NCI-H187 treated with DMSO at 0.1 percent for 48 hours (cell line): ENCODE measurements around the gene SERHL2.
"Not testable (repeated sequence)": the region's sequence is repeated elsewhere in the genome, so short reads cannot be mapped to it uniquely, and the experiment has no call there.

ENCODE experiments used
- DNase-seq: peaks from one replicate; lab custom pipeline; 2025; lab: John Stamatoyannopoulos, UW

The SERHL2 gene

DNA sequence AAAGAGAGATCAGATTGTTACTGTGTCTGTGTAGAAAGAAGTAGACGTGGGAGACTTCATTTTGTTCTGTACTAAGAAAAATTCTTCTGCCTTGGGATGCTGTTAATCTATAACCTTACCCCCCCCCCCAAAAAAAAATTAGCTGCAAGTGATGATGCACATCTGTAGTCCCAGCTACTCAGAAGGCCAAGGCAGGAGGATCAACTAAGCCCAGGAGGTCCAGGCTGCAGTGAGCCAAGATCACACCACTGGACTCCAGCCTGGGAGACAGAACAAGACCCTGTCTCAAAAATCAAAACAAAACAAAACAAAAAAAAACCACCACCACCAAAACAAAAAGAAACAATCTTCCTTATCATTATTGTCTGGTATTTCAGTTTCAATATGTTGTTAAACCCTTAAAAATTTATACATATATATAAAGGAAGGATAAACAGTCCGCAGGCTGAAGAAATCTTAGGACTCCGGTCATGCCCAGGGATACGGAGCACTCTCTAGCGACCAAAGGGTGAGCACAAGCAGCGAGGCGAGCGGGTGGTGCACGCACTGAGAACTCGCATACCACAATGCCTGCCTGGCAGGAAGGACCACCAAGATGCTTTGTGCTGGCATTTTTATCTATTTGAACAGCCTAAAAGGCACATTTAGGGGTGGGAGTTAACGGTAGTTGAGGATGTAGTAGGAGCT, 54.5 kb downstream of the SERHL2 start:
- no peak for DNase-seq

DNA sequence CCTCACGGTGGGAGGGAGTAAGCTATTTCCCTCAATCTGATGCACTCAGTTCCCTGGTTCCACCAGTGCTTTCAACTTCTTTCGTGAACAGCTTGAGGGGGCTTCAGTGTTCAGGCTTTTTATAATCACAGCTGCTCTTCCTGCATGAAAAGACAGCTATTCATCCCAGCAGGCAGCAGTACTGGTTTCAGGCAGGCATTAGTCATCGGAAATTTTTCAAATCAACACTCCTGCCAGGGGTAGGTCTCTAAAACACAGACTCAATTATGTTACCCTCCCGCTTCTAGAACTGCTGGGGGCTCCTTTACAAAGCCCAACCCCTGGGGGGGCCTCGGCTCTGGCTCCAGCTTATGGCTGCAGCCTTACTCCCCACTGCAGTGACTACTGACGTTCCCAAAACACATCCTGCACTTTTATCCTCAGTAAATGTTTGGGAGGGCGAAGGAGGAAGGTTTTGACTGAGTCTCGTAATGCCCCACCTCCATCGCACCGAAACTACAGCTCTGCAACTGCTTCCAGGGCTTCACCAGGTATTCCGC, 55.1 kb downstream of the SERHL2 start:
- no peak for DNase-seq

DNA sequence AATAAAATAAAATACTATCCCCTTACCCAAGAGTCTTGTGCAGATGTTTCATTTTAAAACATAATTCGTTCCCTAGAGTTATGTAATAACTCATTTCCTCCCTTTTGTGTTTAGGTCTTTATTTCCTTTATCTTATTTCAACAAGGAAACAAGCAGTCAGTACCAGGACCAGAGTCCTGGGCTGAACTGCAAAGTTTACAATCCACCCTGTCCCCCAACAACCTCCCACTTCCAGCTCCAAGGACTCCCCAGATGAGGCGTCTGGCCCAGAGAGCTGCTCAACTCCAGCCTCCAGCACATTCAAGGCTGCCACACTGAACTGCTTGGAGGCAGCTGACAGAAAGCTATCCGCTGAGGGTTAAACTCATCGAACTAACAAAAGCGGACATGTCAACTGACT, 56.4 kb downstream of the SERHL2 start:
- no peak for DNase-seq

DNA sequence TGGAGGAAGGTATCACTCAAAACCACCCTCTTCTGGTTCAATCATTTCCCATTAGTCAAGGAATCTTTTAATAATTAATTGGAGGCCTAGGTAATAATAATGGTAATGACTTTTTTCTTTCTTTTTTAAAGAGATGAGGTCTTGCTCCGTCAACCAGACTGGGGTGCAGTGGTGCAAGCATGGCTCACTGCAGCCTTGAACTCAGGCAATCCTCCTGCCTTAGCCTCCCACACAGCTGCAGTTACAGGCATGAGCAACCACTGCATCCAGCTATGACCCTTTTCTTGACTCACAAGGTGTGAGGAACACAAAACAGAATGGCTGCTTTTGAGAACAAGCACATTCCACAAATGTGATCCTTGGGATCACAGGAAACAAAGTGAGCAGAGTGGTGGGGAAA, 57.3 kb downstream of the SERHL2 start:
- no peak for DNase-seq

DNA sequence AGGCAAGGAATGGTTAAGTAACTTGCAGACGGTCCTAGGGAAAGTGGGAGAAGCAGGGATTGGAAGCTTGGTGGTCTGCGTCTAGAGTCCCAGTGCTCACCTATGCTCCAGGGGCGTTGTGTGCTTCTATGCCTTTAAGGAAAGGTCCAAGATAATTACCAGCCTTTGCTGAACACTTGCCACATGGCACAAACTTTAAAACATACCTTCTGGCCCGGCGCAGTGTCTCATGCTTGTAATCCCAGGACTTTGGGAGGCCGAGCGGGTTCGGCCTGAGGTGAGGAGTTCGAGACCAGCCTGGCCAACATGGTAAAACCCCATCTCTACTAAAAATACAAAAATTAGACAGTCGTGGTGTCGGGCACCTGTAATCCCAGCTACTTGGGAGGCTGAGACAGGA, 58.6 kb downstream of the SERHL2 start:
- no peak for DNase-seq

DNA sequence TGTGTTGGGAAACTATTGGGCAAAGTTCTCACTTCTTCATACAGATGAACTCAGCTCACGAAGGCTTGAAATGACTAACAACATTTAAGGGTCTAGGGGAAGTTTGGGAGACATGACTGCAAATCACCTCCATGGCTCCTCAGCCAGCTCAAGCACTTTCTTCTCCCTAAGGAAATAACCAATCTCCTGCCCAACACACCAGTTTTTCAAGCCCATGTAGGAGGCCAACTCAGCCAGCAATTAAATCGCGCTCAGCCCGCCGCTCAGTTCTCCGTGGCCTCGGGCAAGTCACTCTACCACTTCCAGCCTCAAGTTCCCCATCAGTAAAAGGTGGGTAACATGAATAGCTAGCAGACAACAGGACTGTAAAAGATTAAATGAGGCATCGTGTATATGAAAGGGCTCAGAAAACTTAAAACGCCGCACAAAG, 60.1 kb downstream of the SERHL2 start:
- DNase-seq: no peak

DNA sequence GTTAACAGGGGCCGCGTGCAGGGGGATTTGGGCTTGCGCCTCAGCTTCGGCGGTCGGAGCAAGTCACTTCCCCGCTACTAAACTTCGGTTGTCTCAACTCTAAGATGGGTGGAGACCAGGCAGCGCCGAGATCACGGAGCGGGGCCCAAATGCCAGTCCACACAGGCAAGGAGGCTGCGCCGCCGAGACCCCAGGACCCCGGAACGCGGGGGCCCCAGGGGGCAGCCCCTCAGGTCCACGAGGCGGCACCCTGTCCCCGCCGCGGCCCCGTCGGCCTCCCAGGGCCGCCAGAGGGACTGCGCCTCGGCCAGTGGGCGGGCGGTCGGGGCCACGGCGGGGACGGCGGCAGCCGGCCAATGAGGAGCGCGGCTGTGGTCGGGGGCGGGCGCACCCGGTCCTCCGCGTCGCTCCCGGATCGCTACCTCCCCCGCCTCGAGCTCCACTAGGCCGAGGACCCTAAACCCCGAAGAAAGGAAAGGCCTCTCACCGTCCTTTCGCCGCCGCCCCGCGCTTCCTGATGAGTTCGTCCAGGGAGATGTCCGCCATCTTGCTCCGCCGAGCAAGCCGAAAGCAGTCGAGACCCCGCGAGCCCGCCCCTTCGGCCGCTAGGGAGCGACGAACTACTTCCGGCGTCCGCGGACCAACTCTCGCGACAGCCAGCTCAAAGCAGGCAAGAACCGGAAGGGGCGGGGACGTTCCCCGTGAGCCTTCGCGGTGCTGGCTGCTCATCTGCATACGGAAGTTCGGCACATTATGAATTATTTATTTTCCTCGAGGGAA, 60.7 kb downstream of the SERHL2 start, which contains the start of gene POLDIP3:
Gene POLDIP3 (minus strand): TSS at position 572 of the 780 bp plus-strand sequence. CDS start 26 bp downstream, at position 546.
- peak; percentile 39 for DNase-seq

DNA sequence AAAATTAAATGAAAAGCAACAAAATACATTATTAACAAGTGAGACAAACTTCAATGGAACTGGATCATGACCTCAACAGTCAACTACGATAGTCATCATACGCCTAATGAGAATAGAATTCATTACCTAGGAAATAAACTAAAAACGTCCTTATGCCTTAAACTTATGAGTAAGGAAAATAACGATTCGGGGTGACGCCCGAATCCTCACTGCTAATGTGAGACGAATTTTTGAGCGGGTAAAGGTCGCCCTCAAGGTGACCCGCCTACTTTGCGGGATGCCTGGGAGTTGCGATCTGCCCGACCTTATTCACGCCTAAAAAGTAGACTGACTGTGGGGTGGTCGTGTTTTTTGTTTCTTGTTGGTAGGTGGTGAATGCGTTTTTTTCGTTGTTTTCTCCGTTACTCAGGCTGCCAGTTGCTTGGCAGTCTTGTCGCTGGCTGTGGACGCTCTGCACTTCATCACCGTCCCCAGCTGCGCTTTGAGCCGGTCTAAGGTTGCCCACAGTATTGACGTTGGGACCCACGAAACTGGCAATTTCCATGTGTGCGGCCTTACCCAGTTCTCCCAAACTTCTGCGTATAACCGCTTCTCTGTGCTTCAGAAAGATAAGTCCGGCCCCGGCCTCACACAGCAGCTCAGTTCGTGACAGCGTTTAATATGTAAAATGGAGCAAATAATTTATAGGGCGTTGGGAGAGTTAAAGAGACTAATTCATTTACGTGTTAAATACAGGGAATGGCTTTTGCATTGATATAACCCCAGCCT, 61.5 kb downstream of the SERHL2 start:
- no peak for DNase-seq

DNA sequence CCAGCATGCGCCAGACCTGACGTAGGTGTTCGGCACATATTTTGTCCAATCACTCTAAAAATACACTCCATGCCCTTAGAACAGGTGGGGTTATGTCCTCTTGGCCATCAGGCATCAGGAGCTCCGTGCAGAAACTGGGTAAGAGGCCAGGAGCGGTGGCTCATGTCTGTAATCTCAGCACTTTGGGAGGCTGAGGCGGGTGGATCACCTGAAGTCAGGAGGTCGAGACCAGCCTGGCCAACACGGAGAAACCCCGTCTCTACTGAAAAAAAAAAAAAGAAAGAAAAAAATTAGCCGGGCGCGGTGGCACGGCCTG, 62.1 kb downstream of the SERHL2 start:
- not testable (repeated sequence) for DNase-seq

DNA sequence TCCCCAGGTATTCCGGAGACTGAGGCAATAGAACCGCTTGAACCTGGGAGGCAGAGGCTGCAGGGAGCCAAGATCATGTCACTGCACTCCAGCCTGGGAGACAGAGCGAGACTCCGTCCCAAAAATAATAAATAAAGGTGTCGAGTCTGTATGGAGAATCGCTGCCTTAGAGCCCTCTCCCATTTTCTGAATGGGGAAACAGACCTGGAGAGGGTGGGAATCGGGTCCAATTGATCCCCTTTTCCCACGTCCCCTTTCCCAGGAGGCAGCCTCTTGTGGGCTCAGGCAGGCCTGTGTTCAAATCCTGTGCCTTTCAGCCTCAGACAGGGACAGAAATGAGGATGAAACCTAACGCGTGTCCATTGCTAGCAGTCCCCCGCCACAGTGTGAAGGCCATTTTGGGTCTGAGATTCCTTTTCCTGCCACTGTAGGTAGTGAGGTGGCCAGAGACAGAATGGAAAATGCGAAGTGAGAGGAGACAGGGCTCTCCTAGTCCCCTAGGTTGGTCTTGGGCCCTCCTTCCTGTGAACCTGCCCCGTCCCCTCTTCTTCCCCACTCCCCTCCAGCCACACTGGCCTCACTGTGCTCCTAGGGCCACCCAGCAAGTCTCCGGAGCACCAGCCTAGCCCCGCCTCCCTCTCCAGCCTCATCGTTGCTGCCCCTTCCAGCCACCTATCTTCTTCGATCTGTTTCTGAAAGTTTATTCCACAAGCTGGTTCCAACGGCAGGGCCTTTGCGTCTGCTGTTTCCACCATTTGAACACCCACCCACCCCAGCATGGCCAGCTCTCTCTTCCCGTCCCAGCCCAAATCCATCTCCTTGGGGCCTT, 63.6 kb downstream of the SERHL2 start:
- no peak for DNase-seq

DNA sequence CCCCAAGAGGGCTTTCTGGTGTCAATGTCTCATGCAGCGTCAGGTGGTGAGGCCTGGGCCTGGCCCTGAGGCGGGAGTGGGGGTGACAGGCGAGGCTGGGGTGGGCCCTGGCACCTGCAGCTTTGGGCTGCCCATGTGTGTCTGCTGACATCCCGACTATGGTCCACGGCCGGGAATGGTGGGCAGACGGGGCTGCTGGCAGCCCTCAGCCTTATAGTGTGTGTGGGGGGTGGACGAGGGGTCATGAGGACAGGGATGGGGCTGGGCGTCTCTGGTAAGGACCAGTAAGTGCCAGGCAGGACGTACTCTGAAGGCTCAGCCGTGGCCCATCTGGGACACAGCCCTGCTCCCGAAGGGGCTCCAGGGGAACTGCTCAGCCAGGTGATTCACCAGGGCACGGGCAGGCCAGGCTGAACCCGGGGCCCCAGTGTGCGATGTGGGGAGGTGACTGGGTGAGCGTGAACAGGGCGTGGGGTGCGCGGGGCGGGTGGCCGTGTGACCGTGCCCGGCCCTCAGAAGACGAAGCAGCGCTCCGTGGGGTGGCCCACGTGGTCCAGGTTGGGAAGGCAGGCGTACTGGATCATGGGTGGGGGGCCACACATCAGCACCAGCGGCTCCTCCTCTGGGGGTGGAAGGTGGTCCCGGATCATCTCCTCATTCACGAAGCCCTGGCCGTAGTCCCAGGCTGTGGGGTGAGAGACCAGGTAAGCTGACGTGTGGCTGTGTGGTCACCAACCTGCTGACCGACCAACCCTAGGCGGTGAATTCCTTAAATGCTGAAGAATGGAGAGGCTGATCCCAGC, 65.7 kb downstream of the SERHL2 start:
- no peak for DNase-seq

DNA sequence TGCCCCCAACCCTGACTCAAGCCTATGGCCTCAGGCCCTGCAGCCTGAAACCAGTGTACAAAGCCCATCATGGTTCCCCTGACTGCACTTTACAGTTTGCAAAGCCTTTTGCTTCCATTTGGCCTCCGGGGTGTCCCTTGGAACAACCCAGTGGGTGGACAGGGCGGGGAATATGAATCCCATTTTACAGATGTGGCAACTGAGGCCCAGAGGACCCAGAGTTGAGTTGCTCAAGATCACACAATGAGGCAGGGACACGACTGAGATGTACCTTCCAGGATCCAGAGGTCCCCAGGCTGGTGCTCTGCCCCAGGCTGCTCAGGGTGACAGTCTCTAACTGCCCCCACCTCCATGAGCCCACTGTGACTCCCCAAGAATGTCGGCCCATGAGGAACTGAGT, 66.3 kb downstream of the SERHL2 start:
- no peak for DNase-seq

DNA sequence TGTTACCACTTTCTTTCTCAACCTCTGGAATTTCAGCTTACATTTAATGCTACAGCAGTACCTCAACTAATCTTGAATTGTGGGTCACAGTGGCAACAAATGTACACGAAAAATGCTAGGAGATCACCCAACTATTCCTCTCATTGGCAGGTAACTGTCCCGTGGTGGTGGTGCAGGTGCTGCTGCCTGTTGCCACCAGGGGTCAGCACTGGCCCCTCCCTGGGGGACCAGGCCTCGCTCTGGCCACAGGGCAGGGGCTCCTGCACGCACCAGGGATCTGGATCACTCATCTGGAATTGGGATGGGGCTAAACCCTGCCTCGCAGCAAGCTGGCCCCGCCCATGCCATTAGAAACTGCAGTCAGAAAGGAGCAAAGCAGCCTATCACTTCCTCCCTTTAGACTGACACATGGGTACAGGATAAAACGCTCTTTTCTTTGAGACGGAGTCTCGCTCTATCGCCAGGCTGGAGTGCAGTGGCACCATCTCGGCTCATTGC, 67.8 kb downstream of the SERHL2 start:
- DNase-seq: no peak

DNA sequence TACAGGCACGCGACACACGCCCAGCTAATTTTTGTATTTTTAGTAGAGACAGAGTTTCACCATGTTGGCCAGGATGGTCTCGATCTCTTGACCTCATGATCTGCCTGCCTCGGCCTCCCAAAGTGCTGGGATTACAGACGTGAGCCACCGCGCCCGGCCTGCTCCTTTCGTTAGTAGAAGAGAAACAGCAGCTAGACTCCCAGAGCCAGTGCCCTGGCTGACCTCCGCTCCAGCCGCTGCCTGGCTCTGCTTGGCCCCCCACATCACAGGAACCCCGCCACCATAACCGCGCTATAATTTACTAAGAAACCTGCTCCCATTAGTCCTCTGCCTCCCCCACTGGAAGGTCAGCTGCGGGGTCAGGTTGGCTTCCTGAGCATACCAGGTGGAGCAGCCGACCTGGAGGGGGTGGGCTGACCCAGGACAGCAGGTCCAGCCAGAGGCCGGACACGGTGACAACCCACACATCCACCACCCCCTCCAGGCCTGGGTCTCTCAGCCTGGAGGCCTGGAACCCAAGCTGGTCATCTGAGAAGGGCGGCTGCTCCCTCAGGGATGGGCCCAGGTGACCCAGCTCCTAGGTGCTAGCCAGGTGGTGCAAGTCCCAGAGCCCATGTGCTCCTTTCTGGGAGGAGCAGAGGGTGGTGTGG, 68.4 kb downstream of the SERHL2 start:
- no peak for DNase-seq

DNA sequence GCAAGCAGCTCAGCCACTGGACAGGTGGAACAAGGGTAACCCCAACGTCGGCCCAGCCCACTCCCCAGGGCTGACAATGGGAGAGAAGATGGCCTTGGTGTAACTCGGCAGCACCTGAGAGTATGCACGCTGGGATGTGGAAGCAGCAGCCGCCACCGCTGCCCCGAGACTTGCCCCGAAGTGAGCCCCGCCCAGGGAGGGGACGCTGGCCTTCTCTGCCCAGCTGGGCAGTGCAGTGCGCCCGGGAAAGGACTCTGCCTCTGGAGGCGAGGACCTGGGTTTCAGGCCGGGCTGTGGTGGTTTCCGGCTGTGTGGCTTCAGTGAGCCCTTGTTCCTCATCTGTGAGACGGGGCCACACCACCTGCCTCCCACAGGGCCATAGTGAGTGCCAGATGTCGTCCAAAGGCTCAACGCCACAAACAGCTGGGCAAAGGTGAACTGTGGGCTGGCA, 69.6 kb downstream of the SERHL2 start:
- no peak for DNase-seq
